ENCODE measurements around the gene RRP8. TPM values are rescaled to one million over a fixed set of nuclear protein-coding genes. Genes with fewer than 3 reads are reported as not detected.

RRP8 gene
- total and polyA plus RNA-seq, 9 of the 15 experiments (the other 6 are each of a cell fraction or from before 2014, with no cell fraction given): 5.7 to 47.3 (median 32.6) TPM

DNA sequence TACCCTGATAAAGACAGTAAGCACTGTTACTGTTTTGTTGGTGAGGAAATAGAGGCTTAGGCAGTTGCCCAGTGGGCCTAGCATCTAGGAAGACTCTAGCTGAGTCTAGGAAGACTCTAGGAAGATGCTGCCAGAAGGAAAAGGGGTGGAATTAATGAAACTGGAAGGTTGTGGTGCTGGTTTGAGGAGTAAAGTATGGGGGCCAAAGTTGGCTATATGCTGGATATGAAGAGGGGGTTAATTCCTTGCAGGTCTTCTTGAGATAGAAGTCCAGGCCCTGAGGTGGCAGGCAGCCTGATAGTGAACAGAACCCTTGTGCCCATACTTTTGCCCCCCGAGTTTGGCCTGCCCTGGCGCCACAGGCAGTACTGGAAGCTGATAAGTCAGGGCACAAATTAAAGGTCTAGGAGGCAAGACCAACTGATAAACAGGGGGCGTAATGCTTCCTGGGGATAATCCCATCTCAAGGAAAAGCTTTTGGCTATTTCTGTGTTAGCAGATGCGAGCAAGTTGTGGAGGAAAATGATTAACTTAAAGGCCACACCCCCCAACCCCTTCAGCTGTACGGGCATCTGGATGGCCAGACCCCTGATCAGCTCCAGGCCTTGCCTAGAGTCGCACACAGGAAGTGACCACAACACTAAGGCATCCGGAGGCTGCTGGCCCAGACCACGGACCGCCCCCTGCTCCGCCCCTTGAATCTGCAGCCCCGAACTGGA is 3.2 kb upstream of the RRP8 start (continued):
- TF ChIP-seq, protein P1, sequence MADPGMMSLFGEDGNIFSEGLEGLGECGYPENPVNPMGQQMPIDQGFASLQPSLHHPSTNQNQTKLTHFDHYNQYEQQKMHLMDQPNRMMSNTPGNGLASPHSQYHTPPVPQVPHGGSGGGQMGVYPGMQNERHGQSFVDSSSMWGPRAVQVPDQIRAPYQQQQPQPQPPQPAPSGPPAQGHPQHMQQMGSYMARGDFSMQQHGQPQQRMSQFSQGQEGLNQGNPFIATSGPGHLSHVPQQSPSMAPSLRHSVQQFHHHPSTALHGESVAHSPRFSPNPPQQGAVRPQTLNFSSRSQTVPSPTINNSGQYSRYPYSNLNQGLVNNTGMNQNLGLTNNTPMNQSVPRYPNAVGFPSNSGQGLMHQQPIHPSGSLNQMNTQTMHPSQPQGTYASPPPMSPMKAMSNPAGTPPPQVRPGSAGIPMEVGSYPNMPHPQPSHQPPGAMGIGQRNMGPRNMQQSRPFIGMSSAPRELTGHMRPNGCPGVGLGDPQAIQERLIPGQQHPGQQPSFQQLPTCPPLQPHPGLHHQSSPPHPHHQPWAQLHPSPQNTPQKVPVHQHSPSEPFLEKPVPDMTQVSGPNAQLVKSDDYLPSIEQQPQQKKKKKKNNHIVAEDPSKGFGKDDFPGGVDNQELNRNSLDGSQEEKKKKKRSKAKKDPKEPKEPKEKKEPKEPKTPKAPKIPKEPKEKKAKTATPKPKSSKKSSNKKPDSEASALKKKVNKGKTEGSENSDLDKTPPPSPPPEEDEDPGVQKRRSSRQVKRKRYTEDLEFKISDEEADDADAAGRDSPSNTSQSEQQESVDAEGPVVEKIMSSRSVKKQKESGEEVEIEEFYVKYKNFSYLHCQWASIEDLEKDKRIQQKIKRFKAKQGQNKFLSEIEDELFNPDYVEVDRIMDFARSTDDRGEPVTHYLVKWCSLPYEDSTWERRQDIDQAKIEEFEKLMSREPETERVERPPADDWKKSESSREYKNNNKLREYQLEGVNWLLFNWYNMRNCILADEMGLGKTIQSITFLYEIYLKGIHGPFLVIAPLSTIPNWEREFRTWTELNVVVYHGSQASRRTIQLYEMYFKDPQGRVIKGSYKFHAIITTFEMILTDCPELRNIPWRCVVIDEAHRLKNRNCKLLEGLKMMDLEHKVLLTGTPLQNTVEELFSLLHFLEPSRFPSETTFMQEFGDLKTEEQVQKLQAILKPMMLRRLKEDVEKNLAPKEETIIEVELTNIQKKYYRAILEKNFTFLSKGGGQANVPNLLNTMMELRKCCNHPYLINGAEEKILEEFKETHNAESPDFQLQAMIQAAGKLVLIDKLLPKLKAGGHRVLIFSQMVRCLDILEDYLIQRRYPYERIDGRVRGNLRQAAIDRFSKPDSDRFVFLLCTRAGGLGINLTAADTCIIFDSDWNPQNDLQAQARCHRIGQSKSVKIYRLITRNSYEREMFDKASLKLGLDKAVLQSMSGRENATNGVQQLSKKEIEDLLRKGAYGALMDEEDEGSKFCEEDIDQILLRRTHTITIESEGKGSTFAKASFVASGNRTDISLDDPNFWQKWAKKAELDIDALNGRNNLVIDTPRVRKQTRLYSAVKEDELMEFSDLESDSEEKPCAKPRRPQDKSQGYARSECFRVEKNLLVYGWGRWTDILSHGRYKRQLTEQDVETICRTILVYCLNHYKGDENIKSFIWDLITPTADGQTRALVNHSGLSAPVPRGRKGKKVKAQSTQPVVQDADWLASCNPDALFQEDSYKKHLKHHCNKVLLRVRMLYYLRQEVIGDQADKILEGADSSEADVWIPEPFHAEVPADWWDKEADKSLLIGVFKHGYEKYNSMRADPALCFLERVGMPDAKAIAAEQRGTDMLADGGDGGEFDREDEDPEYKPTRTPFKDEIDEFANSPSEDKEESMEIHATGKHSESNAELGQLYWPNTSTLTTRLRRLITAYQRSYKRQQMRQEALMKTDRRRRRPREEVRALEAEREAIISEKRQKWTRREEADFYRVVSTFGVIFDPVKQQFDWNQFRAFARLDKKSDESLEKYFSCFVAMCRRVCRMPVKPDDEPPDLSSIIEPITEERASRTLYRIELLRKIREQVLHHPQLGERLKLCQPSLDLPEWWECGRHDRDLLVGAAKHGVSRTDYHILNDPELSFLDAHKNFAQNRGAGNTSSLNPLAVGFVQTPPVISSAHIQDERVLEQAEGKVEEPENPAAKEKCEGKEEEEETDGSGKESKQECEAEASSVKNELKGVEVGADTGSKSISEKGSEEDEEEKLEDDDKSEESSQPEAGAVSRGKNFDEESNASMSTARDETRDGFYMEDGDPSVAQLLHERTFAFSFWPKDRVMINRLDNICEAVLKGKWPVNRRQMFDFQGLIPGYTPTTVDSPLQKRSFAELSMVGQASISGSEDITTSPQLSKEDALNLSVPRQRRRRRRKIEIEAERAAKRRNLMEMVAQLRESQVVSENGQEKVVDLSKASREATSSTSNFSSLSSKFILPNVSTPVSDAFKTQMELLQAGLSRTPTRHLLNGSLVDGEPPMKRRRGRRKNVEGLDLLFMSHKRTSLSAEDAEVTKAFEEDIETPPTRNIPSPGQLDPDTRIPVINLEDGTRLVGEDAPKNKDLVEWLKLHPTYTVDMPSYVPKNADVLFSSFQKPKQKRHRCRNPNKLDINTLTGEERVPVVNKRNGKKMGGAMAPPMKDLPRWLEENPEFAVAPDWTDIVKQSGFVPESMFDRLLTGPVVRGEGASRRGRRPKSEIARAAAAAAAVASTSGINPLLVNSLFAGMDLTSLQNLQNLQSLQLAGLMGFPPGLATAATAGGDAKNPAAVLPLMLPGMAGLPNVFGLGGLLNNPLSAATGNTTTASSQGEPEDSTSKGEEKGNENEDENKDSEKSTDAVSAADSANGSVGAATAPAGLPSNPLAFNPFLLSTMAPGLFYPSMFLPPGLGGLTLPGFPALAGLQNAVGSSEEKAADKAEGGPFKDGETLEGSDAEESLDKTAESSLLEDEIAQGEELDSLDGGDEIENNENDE (IDR thresholded peaks at IDR 0.05; ENCODE audit: low read depth, low read length): no peak
- TF ChIP-seq DDX20 (tag; IDR thresholded peaks at IDR 0.05; ENCODE audit: low read depth) (no peak), FOXK1 (CRISPR knock-in tag; IDR thresholded peaks at IDR 0.05; ENCODE audit: borderline replicate concordance) (no peak), NFE2L1 (tag; IDR thresholded peaks at IDR 0.05; ENCODE audit: borderline replicate concordance, low read depth) (no peak), RBBP5 (IDR thresholded peaks at IDR 0.05; ENCODE audit: borderline replicate concordance, insufficient read depth, low read length, poor library complexity, severe bottlenecking) (no peak), RFX1 (IDR thresholded peaks at IDR 0.05) (no peak), CTBP1 (IDR thresholded peaks at IDR 0.05; ENCODE audit: borderline replicate concordance) (0 out of 2 replicates have a peak, but pooled peaks have one; percentile 13), GTF2F1 (IDR thresholded peaks at IDR 0.05; ENCODE audit: low read depth, low read length) (no peak), MYBL2 (IDR thresholded peaks at IDR 0.05; ENCODE audit: low read depth) (no peak), MYBL2 (CRISPR knock-in tag; IDR thresholded peaks at IDR 0.05; ENCODE audit: borderline replicate concordance) (no peak), PKNOX1 (IDR thresholded peaks at IDR 0.05) (no peak)

Measured in K562 (cell line).